Measurements from ENCODE around the gene EHBP1L1.

The EHBP1L1 gene

DNA sequence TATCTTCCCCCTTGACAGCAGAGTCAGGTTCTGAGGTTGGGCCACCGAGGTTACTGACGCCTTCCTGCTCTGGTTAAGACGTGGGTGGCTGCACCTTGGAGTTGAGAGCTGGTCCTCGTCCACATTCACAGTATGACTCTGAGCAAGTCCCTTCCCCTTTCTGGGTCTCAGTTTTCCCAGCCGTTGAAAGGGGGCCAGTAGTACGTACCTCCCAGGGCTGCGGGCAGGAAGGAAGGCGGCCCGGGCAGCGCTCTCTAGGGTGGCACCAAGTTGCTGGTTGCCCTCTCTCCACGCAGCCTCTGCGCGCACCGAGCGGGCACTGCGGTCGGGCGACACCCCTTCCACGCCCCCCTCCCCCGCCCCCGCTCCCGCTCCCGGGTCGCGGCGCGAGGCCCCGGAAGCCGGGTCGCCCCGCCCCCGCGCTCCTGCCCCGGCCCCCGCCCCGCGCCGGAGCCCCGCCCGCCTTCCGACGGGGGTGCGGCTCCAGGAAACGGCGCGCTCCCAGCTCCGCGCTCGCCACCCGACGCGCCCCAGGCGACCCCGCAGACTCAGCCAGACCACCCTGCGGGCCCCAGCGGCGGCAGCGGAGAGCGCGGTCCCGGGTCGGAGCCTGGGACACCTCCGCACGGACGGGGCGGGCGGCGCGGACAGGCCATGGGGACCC lies at the start of gene EHBP1L1:
Gene EHBP1L1, plus strand, starts transcription at position 486 of the 664 bp plus-strand sequence. CDS start 250 bp downstream, outside the sequence.
- FAIRE-seq: no peak

DNA sequence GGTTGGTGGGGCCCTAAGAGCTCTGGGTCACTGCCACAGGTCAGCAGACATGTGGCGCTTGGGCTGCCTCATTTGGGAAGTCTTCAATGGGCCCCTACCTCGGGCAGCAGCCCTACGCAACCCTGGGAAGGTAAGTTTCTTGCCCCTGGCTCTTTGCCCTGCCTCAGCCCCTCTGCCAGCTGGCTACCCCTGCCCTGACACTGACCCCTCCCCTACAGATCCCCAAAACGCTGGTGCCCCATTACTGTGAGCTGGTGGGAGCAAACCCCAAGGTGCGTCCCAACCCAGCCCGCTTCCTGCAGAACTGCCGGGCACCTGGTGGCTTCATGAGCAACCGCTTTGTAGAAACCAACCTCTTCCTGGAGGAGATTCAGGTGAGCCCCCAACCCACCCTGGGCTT lies 49.1 kb upstream of the EHBP1L1 start:
- FAIRE-seq: no peak

- FAIRE-seq: no peak
These were observed 47.0 kb upstream of the EHBP1L1 start for GRCh38 chr11:65528819-65529350.

GRCh38 chr11:65529475-65530156 lies 46.2 kb upstream of the EHBP1L1 start:
- FAIRE-seq: no peak

DNA sequence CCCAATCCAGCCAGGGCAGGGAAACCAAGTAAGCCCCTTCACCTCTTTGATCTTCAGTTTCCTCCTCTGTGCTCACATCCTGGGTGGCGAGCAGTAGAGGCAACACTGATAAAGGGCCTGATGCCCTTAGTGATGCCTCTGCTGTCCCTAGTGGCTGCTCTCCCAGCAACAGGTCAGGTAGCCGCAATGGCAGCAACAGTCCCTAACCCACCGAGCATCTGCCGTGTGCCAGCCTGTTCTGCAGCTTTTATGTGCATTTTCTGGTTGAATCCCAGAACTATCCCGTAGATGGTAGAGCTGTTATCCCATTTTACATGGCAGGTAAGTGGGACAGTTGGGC lies 45.7 kb upstream of the EHBP1L1 start:
- no peak for FAIRE-seq

GRCh38 chr11:65532388-65533064 lies 43.3 kb upstream of the EHBP1L1 start:
- no peak for FAIRE-seq

- FAIRE-seq: no peak
These were observed 40.8 kb upstream of the EHBP1L1 start for GRCh38 chr11:65535102-65535501.

DNA sequence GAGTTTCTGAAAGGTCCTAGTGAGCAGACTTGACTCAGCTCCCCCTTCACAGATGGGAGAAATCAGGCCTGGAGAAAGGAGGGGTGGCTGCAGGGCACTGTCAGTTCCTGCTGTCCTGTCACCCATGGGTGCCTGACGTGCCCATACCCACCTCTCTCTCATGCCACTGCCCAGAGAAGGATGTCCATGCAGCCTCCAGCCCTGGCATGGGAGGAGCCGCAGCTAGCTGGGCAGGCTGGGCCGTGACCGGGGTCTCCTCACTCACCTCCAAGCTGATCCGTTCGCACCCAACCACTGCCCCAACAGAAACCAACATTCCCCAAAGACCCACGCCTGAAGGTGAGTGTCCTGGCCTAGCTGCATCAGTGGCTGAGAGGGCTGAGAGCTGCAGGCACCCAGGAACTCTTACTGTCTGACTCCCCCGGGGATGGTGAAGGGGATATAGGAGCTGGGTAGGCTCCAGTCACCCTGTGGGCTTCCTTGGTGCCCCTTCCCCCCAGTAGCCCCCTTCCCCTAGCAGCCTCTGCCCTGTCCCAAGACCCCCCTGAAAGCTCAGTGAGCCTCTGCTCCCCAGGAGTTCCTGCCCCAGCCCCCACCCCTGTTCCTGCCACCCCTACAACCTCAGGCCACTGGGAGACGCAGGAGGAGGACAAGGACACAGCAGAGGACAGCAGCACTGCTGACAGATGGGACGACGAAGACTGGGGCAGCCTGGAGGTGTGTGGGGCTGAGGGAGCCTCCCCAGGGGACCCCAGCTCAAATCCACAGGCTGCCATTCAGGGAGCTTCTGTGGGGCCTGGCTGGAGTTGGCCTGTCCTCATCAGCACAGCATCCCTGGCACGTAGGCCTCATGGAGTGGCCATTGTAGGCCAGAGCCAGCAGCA lies 39.2 kb upstream of the EHBP1L1 start:
- no peak for FAIRE-seq

GRCh38 chr11:65537296-65537597 lies 38.6 kb upstream of the EHBP1L1 start:
- no peak for FAIRE-seq

- FAIRE-seq: no peak
These were observed 38.1 kb upstream of the EHBP1L1 start for GRCh38 chr11:65537620-65538231.

DNA sequence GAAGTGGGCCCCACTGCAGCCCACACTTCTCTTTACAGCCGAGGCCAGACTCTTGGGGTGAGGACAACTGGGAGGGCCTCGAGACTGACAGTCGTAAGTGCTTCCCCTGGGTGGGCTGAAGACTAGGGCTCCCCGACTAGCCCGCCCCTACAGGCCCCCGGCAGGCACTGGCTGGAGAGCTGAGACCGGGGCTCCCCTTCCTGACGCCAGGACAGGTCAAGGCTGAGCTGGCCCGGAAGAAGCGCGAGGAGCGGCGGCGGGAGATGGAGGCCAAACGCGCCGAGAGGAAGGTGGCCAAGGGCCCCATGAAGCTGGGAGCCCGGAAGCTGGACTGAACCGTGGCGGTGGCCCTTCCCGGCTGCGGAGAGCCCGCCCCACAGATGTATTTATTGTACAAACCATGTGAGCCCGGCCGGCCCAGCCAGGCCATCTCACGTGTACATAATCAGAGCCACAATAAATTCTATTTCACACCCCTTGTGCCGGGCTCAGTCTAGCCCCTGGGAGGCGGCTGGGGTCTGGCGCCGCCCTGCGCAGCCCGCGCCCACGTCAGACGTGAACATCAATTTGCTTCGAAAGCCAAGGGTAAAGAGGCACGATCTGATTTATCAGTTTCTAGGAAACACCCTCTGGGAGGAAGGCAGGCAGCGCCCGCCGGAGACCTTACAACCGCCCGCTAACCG lies 37.5 kb upstream of the EHBP1L1 start:
- FAIRE-seq: no peak

GRCh38 chr11:65538915-65539743 lies 36.7 kb upstream of the EHBP1L1 start:
- no peak for FAIRE-seq

DNA sequence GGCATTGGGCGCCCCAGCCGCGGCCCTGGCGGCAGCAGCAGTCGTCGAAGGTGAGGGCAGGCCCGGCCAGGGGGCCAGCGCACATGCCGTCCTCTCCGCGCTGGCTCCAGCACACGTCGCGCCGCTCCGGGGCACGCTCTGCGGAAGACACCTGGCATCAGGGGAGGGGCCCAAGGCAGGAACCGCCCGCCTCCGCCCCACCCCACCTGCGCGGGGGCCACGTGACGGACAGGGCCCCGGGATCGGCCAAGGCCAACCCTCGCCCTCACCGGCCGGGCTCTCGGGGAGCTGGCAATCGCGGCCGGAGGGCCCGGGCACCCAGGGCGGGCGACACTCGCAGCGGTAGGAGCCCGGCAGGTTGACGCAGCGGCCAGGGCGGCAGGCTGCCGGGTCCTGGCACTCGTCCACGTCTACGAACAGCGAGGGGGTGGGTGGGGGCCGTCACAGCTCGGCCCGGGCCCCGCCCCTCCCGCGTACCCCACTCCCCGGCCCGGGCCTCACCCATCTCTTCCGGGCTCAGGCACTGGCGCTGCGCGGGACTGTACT lies 36.0 kb upstream of the EHBP1L1 start:
- no peak for FAIRE-seq

- FAIRE-seq: no peak
These were observed 35.4 kb upstream of the EHBP1L1 start for GRCh38 chr11:65540290-65541092.

GRCh38 chr11:65541093-65541982 lies 34.5 kb upstream of the EHBP1L1 start:
- FAIRE-seq: no peak

DNA sequence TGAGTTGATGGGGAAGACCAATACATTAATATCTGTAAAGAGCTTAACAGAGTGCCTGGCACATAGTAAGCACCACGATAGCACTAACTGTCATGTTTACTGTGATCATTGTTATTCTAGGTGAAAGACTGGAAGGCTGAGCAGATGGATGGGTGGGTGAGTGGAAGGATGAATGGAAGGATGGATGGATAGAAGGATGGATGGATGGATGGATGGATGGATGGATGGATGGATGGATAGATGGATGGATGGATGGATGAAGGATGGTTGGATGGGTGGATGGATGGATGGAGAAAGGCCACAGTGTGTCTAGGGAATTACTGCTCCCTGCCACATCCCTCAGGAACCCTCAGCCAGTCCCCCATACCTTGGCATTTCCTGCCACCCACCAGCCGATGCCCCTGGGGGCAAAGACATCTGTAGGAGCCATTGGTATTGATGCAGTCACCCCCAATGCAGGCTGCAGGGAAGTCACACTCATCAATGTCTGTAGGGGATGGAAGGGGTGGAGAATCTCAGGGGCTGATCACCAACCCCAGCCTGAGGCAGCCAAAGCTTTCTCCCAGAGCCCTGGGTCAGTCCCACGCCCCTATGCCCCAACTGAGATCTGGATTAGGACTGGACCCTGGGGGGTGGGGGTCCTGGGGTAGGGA lies 33.0 kb upstream of the EHBP1L1 start:
- no peak for FAIRE-seq

DNA sequence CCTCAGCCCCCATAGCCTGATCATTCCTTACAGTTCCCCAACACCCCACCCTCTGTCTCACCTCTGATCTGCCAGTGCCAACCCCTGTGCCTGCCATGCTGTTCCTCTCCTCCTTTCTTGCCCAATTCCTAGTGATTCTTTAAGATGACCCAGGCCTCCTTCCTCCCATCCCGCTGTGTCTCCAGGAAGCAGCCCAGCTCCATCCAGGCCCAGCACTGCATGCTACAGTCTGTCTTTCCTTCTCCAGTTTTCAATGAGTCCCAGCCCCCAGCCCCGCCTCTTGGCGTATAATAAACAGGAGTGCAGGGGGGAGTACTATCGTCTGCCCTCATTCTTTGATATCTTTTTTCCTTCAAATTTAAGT lies 30.0 kb upstream of the EHBP1L1 start:
- FAIRE-seq: no peak
